ENCODE results near the gene ADAMTS6.
"Not testable (repeated sequence)": the region's sequence is repeated elsewhere in the genome, so short reads cannot be mapped to it uniquely, and the experiment has no call there.

Gene ADAMTS6

DNA sequence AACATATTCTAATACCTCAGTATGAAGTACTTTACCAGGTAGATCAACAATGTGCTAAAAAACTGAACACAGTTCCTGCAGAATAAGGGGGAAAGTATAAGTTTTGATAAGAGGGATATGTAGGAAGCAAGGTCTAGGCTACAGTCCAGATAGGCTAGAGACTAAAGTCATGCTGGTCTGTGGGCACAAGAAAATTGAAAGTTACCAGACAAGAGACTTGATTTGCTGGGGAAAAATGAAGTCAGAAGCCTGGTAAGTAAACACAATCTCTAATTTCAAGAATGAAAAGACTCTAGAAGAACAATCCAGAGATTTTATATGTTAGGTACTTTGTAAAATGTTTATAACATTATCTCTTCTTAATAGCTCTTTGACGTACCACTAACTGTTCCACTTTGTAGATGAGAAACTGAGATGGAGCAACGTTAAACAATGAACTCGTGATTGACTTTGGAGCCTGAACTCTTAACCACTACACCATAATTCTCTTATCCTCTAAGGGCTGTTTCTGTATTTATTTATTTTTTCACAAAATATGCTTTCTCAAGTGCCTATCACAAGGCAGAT is 19.5 kb downstream of the ADAMTS6 start:
- DNase-seq, result no peak

DNA sequence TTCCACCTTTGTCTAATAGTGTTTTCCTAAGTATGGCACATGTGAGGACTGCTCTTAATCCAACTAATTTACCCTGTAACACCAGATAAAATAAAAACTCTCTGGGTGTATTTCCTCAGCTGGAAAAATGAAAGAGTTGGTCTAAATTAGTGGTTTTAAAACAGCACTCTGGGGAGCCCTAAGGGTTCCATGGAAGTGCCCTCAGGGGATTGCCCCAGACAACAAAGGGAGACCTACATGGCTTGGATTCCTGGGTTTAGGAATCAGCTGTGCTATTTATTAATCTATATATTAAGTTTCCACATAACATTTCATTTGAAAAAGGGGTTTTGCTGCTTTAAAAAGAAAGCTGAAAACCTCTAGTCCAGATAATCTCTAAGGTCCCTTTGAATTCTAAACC is 20.2 kb downstream of the ADAMTS6 start:
- DNase-seq, result no peak

- DNase-seq, result no peak
Measured at GRCh38 chr5:65459995-65460394, 21.7 kb downstream of the ADAMTS6 start.

DNA sequence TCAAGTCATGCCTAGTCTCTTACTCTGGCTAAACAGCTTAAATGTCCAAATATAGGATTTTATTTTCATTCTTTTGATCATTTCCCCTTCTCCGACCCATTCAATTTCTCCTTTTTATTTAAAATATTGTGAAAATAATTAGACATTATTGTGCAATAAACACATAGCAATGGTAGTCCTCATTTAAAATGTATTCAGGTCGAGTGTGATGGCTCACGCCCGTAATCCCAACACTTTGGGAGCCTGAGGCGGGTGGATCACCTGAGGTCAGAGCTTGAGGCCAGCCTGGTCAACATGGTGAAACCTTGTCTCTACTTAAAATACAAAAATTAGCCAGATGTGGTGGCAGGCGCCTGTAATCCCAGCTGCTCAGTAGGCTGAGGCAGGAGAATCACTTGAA is 26.7 kb downstream of the ADAMTS6 start:
- no peak for DNase-seq

GRCh38 chr5:65451436-65451835 is 30.3 kb downstream of the ADAMTS6 start:
- DNase-seq, result no peak

GRCh38 chr5:65446682-65447081 is 35.0 kb downstream of the ADAMTS6 start:
- no peak for DNase-seq

DNA sequence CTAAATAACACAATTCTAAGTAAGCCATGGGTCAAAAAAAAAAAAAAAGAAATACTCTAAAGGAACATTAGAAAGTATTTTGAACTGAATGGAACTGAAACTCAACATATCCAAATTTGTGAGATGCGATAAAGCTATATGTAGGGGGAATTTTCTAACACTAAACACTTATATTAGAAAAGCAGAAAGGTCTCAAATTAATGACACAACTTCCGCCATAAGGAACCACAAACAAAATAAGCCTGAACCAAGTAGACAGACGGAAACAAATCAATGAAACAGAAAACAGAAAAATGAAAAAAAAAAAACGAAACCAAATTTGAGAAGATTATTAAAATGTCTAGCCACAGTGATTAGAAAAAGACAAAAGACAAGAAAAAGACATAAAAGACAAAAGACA is 39.9 kb downstream of the ADAMTS6 start:
- no peak for DNase-seq

- no peak for DNase-seq
Measured at GRCh38 chr5:65440456-65440855, 41.3 kb downstream of the ADAMTS6 start.

DNA sequence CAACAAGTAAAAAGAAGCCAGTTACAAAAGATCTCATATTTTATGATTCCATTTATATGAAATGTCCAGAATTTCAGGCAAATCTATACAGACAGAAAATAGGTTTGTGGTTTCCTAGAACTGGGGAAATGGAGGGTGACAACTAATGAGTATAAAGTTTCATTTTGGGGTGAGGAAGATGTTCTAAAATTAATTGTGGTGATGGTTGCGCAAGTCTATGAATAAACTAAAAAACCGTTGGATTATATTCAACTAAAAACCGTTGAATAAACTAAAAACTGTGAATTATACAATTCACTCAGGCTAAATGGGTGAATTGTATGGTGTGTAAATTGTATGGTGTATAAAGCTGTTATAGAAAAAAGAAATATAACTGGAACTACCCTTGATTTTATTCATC is 47.6 kb downstream of the ADAMTS6 start:
- no peak for DNase-seq

GRCh38 chr5:65426656-65427055 is 55.1 kb downstream of the ADAMTS6 start:
- DNase-seq, result no peak

GRCh38 chr5:65423623-65424022 is 58.1 kb downstream of the ADAMTS6 start:
- DNase-seq, result no peak

DNA sequence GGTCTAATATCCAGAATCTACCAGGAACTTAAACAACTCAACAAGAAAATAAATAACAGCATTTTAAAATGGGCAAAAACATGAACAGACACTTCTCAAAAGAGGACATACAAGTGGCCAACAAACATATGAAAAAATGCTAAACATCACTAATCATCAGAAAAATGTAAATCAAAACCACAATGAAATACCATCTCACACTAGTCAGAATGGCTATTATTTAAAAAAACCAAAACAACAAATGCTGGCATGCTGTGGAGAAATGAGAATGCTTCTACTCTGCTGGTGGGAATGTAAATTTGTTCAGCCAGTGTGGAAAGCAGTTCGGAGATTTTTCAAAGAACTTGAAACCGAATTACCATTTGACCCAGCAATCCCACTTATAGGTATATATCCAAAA is 63.1 kb downstream of the ADAMTS6 start:
- no peak for DNase-seq

GRCh38 chr5:65413822-65414221 is 67.9 kb downstream of the ADAMTS6 start:
- no peak for DNase-seq

- DNase-seq, result no peak
Measured at GRCh38 chr5:65412842-65413241, 68.9 kb downstream of the ADAMTS6 start.

- DNase-seq, result no peak
Measured at GRCh38 chr5:65411356-65411755, 70.4 kb downstream of the ADAMTS6 start.

GRCh38 chr5:65395526-65396155 is 86.1 kb downstream of the ADAMTS6 start:
- no peak for DNase-seq

DNA sequence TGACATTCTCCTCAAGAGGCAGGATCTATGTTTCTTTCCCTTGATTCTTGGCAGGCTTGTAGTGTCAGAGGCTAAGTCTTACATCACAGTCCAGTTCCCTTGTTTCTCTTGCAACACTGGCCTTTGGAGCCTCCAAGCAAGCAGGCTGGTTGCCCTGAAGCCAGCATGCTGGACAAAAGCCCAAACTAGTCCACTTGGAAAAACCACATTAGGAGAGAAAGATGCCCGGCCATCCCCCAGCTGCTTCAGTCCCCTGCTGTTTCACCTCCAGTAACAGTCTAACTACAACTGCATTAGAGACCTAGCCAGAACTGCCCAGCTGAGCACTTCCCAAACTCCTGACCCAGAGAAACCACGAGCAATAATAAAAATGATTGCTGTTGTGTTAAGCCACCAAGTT is 87.6 kb downstream of the ADAMTS6 start:
- no peak for DNase-seq

- DNase-seq, result no peak
Measured at GRCh38 chr5:65391591-65391990, 90.1 kb downstream of the ADAMTS6 start.

DNA sequence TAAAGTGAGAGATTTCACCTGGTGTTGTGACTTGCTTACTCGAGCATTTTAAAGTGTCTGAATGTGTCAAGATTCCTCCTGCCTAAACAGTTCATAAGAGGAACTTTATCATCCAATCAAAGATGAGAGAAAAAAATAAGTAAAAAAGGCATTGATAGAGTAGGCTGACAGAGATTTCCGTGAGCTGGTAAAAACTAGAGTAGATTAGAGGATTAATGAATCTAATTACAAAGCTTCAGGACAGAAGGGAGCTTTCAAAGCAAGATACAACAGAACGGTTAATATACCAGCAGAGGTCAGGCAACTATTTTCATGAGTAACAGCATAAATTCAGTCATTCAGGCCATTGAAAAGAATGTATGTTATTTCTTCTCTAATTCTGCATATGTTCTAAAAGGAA is 91.5 kb downstream of the ADAMTS6 start:
- no peak for DNase-seq

- DNase-seq, result no peak
Measured at GRCh38 chr5:65383859-65384258, 97.9 kb downstream of the ADAMTS6 start.

GRCh38 chr5:65382582-65382981 is 99.1 kb downstream of the ADAMTS6 start:
- DNase-seq, result no peak

DNA sequence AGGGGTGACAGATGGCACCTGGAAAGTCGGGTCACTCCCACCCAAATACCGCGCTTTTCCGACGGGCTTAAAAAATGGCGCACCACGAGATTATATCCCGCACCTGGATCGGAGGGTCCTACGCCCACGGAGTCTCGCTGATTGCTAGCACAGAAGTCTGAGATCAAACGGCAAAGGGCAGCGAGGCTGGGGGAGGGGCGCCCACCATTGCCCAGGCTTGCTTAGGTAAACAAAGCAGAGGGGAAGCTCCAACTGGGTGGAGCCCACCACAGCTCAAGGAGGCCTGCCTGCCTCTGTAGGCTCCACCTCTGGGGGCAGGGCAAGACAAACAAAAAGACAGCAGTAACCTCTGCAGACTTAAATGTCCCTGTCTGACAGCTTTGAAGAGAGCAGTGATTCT is 111.2 kb downstream of the ADAMTS6 start:
- not testable (repeated sequence) for DNase-seq

DNA sequence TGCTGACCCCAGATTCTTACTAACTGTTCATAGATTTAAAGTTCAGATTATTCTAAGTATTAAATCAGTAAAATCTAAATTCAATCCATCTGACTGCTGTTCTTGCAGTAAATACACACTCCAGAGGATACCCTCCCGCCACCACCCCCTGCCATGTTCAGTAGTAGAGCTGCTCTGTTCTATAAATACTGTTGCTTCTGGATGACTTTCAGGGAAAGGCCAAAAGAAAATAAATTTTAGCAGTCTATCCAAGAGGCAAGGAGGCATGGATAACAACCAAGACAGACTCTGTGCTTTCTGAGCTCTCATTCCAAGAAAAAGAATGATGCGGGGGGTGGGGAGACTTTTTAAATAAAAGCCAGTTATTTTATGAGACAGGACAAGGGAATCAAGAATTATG is 115.1 kb downstream of the ADAMTS6 start:
- DNase-seq, result no peak

GRCh38 chr5:65364907-65365306 is 116.8 kb downstream of the ADAMTS6 start:
- no peak for DNase-seq

GRCh38 chr5:65363499-65363898 is 118.2 kb downstream of the ADAMTS6 start:
- no peak for DNase-seq
